DMS 273 treated with DMSO at 0.1 percent for 48 hours (cell line): Measurements from ENCODE around the gene CAMK1.

Experiments
- DNase-seq: peaks from one replicate; lab custom pipeline; 2025; lab: John Stamatoyannopoulos, UW

CAMK1 gene

GRCh38 chr3:9793161-9793781 lies 23.5 kb upstream of the CAMK1 start:
- no peak for DNase-seq

GRCh38 chr3:9792405-9793160 lies 22.8 kb upstream of the CAMK1 start, which contains the start of the genes ARPC4 and TADA3:
Gene ARPC4 (plus strand): TSS chr3:9793082. CDS start chr3:9793122, 40 bp downstream.
Gene TADA3 (minus strand): TSS chr3:9792473. CDS start chr3:9791466, 1,007 bp downstream.
- peak; percentile 82 for DNase-seq

- no peak for DNase-seq
These were observed 22.1 kb upstream of the CAMK1 start for GRCh38 chr3:9791790-9792404.

GRCh38 chr3:9791127-9791526 lies 21.4 kb upstream of the CAMK1 start:
- no peak for DNase-seq

GRCh38 chr3:9787714-9788113 lies 18.0 kb upstream of the CAMK1 start:
- no peak for DNase-seq

GRCh38 chr3:9786825-9787669 lies 17.3 kb upstream of the CAMK1 start:
- DNase-seq = no peak

GRCh38 chr3:9786209-9786739 lies 16.5 kb upstream of the CAMK1 start:
- no peak for DNase-seq

GRCh38 chr3:9785602-9786001 lies 15.9 kb upstream of the CAMK1 start:
- DNase-seq = no peak

- DNase-seq = no peak
These were observed 15.2 kb upstream of the CAMK1 start for GRCh38 chr3:9784965-9785364.

GRCh38 chr3:9783954-9784353 lies 14.2 kb upstream of the CAMK1 start:
- no peak for DNase-seq

- no peak for DNase-seq
These were observed 13.0 kb upstream of the CAMK1 start for GRCh38 chr3:9782770-9783169.

- no peak for DNase-seq
These were observed 12.3 kb upstream of the CAMK1 start for GRCh38 chr3:9781978-9782603.

GRCh38 chr3:9781551-9781950 lies 11.8 kb upstream of the CAMK1 start:
- DNase-seq = no peak

GRCh38 chr3:9780910-9781309 lies 11.2 kb upstream of the CAMK1 start:
- no peak for DNase-seq

- no peak for DNase-seq
These were observed 10.7 kb upstream of the CAMK1 start for GRCh38 chr3:9780458-9780812.

- DNase-seq = no peak
These were observed 10.1 kb upstream of the CAMK1 start for GRCh38 chr3:9779721-9780457.

- no peak for DNase-seq
These were observed 9.4 kb upstream of the CAMK1 start for GRCh38 chr3:9779075-9779593.

- DNase-seq = no peak
These were observed 8.7 kb upstream of the CAMK1 start for GRCh38 chr3:9778143-9779074.

GRCh38 chr3:9777694-9778021 lies 7.9 kb upstream of the CAMK1 start:
- DNase-seq = no peak
